Measurements from ENCODE around the gene ZIM2.
"Not testable (repeated sequence)": the region's sequence is repeated elsewhere in the genome, so short reads cannot be mapped to it uniquely, and the experiment has no call there.

The ZIM2 gene

GRCh38 chr19:56858026-56858425, 17.5 kb upstream of the ZIM2 start:
- no peak for DNase-seq (ENCODE audit: low read depth)
- no peak overlapping the region for H3K4me3 ChIP-seq (ENCODE audit: low read depth, low read length)
- no peak for TF ChIP-seq CTCF (IDR thresholded peaks at IDR 0.05; ENCODE audit: low read depth, low read length, missing control alignments)

GRCh38 chr19:56856822-56857221, 16.3 kb upstream of the ZIM2 start:
- TF ChIP-seq CTCF (IDR thresholded peaks at IDR 0.05; ENCODE audit: low read depth, low read length, missing control alignments): no peak
- H3K4me3 ChIP-seq (ENCODE audit: low read depth, low read length): no peak overlapping the region
- no peak for DNase-seq (ENCODE audit: low read depth)

- not testable (repeated sequence) for H3K4me3 ChIP-seq (ENCODE audit: low read depth, low read length); DNase-seq (ENCODE audit: low read depth)
Measured at GRCh38 chr19:56852361-56852760, 11.8 kb upstream of the ZIM2 start.

- DNase-seq (ENCODE audit: low read depth): no peak
- no peak overlapping the region for H3K4me3 ChIP-seq (ENCODE audit: low read depth, low read length)
- TF ChIP-seq CTCF (IDR thresholded peaks at IDR 0.05; ENCODE audit: low read depth, low read length, missing control alignments): no peak
Measured at GRCh38 chr19:56848166-56848565, 7.6 kb upstream of the ZIM2 start.

- no peak for TF ChIP-seq CTCF (IDR thresholded peaks at IDR 0.05; ENCODE audit: low read depth, low read length, missing control alignments)
- no peak overlapping the region for H3K4me3 ChIP-seq (ENCODE audit: low read depth, low read length)
- no peak for DNase-seq (ENCODE audit: low read depth)
Measured at GRCh38 chr19:56842412-56842811, 1.9 kb upstream of the ZIM2 start.

- TF ChIP-seq CTCF (IDR thresholded peaks at IDR 0.05; ENCODE audit: low read depth, low read length, missing control alignments): no peak
- H3K4me3 ChIP-seq (ENCODE audit: low read depth, low read length): no peak overlapping the region
Measured at GRCh38 chr19:56841193-56841543, 642 bp upstream of the ZIM2 start.

GRCh38 chr19:56839652-56840450, 675 bp downstream of the ZIM2 start:
- no peak overlapping the region for H3K4me3 ChIP-seq (ENCODE audit: low read depth, low read length)
- no peak for TF ChIP-seq CTCF (IDR thresholded peaks at IDR 0.05; ENCODE audit: low read depth, low read length, missing control alignments)
- DNase-seq (ENCODE audit: low read depth): no peak

More at GRCh38 chr19:56841193-56841543, 642 bp upstream of the ZIM2 start:
- DNase-seq (ENCODE audit: low read depth): no peak

Data from GM12864 (cell line).